GM18507 (cell line): Measurements from ENCODE around the gene TCF25.
"Not testable (repeated sequence)": the region's sequence is repeated elsewhere in the genome, so short reads cannot be mapped to it uniquely, and the experiment has no call there.

ENCODE experiments used
- DNase-seq: peaks from one replicate; pipeline ENCODE4 v3.0.0; 2011; ENCODE audit warnings: low read depth; ENCODE audit not compliant: insufficient read length; ENCODE audit errors: extremely low spot score
- FAIRE-seq: peaks from 2 replicates; lab custom pipeline; 2011; peaks lifted over from hg19 to GRCh38; lab: Jason Lieb, UNC

Gene TCF25, protein sequence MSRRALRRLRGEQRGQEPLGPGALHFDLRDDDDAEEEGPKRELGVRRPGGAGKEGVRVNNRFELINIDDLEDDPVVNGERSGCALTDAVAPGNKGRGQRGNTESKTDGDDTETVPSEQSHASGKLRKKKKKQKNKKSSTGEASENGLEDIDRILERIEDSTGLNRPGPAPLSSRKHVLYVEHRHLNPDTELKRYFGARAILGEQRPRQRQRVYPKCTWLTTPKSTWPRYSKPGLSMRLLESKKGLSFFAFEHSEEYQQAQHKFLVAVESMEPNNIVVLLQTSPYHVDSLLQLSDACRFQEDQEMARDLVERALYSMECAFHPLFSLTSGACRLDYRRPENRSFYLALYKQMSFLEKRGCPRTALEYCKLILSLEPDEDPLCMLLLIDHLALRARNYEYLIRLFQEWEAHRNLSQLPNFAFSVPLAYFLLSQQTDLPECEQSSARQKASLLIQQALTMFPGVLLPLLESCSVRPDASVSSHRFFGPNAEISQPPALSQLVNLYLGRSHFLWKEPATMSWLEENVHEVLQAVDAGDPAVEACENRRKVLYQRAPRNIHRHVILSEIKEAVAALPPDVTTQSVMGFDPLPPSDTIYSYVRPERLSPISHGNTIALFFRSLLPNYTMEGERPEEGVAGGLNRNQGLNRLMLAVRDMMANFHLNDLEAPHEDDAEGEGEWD

DNA sequence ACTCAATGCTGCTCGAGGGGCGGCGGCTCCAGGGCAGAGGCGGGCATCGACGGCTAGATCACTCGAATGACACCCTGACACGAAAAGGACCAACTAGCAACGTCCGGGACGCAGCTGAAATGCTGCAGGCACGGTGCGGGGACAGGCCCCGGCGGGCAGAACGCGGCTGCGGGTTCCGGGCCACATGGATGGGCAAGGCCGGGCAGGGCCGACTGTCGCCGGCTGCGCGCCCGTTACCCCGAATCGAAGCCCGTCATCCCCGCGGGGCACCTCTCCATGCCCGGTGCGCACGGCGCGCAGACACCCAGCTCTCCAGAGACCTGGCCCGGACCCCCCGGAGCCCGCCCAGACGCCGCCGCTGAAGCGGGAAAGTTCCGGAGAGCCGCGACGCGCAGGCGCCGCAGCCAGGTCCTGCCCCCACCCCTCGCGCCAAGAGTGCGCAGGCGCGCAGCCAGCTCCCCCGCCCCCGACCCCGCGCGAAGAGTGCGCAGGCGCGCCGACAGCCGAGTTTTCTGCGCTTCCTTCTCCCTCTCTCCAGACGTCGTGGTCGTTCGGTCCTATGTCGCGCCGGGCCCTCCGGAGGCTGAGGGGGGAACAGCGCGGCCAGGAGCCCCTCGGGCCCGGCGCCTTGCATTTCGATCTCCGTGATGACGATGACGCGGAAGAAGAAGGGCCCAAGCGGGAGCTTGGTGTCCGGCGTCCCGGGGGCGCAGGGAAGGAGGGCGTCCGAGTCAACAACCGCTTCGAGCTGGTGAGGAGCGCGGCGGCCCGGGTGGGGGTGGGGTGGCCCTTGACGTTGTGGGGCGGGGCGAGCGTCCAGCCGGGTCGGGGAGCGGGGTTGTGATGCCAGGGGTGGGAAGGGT lies at the start of gene TCF25:
TCF25 (plus strand) TSS at position 484 of the 863 bp plus-strand sequence; CDS start at position 560, 76 bp downstream.
- FAIRE-seq (peak; percentile 85), DNase-seq (peak; percentile 83)

GRCh38 chr16:89823824-89824148 lies 49.6 kb upstream of the TCF25 start:
- not testable (repeated sequence) for FAIRE-seq, DNase-seq

- FAIRE-seq = no peak
Observed at GRCh38 chr16:89826531-89827382, 46.6 kb upstream of the TCF25 start.

GRCh38 chr16:89827383-89828198 lies 45.8 kb upstream of the TCF25 start:
- FAIRE-seq = no peak
- DNase-seq = no peak

More at GRCh38 chr16:89826531-89827382, 46.6 kb upstream of the TCF25 start:
- DNase-seq = no peak

GRCh38 chr16:89828199-89828869 lies 45.1 kb upstream of the TCF25 start, which contains the start of gene SPIRE2:
TSS of gene SPIRE2 (plus strand) at chr16:89828475. CDS start at chr16:89828551, 76 bp downstream.
- FAIRE-seq (peak; percentile 21), DNase-seq (no peak)

- DNase-seq (no peak), FAIRE-seq (no peak)
Observed at GRCh38 chr16:89828870-89829629, 44.3 kb upstream of the TCF25 start.

- no peak for FAIRE-seq
Observed at GRCh38 chr16:89829630-89830437, 43.6 kb upstream of the TCF25 start.

GRCh38 chr16:89831810-89832328 lies 41.5 kb upstream of the TCF25 start:
- no peak for FAIRE-seq
- DNase-seq = no peak

More at GRCh38 chr16:89829630-89830437, 43.6 kb upstream of the TCF25 start:
- DNase-seq = no peak

- DNase-seq, FAIRE-seq: not testable (repeated sequence)
Observed at GRCh38 chr16:89833664-89834363, 39.6 kb upstream of the TCF25 start.

DNA sequence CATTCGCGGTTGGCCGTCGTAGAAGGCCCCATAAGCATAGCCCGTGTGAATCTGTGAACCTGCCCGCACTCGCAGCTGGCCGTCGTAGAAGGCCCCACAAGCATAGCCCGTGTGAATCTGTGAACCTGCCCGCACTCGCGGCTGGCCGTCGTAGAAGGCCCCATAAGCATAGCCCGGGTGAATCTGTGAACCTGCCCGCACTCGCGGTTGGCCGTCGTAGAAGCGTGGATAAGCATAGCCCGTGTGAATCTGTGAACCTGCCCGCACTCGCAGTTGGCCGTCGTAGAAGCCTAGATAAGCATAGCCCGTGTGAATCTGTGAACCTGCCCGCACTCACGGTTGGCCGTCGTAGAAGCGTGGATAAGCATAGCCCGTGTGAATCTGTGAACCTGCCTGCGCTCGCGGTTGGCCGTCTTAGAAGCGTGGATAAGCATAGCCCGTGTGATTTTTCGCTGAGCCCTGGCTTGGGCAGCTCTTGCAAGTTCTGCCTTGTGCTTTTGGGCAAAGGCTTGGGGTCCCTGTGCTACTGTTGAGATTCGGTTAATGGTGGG lies 38.5 kb upstream of the TCF25 start:
- FAIRE-seq, DNase-seq: not testable (repeated sequence)

DNA sequence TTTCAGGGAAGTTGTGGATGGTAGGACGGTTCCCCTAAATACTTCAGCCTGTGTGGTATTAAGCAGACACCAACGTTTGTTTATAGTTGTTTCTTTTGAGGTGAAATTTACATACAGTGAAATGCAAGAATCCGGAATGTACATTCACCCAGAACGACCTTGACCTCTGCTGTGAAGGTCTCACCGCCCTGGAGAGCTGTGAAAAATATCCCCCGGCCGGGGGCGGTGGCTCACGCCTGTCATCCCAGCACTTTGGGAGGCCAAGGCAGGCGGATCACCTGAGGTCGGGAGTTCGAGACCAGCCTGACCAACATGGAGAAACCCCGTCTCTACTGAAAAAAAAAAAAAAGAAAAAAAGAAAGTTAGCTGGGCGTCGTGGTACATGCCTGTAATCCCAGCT lies 36.9 kb upstream of the TCF25 start:
- not testable (repeated sequence) for FAIRE-seq, DNase-seq

DNA sequence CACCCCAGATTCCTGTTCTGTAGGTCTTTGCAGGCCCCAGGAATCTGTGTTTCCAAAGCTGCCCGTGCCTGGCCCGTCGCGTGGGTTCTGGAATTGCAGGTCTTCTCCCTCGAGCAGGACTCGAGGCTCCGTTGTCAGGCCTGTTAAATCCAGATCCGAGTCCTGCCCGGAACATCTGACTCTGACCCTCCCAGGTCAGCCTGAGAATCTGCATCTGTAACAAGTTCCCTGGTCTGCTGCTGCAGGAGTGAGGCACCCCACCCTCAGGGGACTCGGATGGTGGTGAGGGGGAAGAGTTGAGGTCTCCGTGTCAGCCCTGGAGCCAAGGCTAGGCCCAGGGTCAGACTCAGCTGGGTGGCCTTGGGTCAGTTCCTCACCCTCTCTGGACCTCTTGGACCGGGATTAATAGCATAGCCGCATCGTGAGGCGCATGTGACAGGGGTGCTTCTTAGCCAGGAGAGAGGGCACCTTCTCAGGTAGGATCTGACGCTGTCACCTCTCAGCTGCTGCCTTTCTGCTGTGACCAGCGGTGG lies 36.3 kb upstream of the TCF25 start:
- FAIRE-seq (no peak), DNase-seq (no peak)

- FAIRE-seq = peak; percentile 42
- DNase-seq = no peak
Observed at GRCh38 chr16:89841275-89841674, 32.1 kb upstream of the TCF25 start.

GRCh38 chr16:89842471-89843408 lies 30.7 kb upstream of the TCF25 start:
- no peak for DNase-seq
- no peak for FAIRE-seq
